Measurements from ENCODE around the gene CETN1.

DNA sequence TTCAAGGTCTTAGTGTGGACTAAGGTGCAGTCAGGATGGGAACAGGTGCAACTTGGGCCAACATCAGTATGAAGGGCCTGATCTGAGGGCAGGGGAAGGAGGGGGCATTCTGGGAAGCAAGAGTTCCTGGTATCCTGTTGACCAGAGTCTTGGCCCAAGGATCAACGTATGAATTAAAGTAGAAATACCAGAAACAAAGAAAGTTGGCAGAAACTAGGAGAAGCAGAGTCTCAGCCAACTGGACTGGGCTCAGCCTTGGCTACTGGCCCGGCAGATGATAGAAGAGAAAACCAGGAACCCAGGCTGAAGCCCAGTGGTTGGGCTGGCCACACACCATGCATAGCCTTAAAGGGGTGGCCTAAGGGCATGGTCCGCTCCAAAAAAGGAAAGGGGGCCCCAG, 2.3 kb downstream of the CETN1 start:
- TF ChIP-seq CTCF (IDR thresholded peaks at IDR 0.05; ENCODE audit: insufficient read depth, low read length, poor library complexity, severe bottlenecking) (no peak), EZH2phosphoT487 (conservative IDR thresholded peaks at IDR 0.05; ENCODE audit: low read length) (no peak)
